NCI-H446 treated with DMSO at 0.1 percent for 48 hours (cell line): ENCODE data around the gene NCOA3.
"Not testable (repeated sequence)": the region's sequence is repeated elsewhere in the genome, so short reads cannot be mapped to it uniquely, and the experiment has no call there.

Experiments
- DNase-seq: peaks from one replicate; lab custom pipeline; 2025; lab: John Stamatoyannopoulos, UW

The NCOA3 gene

DNA sequence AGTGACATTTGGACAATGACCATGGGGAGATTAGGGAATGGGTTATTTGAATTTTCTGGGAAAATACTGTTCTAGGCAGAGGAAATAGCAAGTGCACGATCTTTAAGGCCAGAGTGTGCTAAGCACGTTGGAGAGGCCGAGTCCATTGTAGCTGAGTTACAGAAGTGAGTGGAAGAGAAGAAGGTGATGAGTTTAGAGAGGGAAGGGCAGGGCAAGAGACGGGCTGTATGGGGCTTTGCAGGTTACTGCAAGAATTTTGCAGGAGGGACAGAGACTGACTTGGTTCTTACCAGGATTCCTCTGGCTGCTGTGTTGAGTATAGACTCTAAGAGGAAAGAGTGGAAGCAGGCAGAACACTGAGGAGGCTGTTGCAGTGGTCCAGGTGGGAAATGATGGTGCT is 1.1 kb upstream of the NCOA3 start:
- DNase-seq: no peak

DNA sequence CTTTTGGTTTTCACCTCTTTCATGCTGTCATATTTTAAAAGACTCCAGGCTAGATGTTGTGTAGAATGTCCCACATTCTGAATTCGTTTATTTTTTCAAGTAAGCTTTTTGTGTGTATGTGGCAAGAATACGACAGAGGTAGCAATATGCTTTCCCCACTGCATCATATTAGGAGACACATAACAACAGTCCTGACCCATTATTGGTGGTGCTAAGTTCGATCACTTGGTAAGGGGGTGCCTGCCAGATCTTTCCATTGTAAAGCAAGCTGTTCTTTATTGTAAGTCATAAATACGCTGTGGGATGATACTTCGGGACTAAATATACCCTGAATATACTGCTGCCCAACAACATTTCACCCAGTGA is 588 bp upstream of the NCOA3 start:
- no peak for DNase-seq

DNA sequence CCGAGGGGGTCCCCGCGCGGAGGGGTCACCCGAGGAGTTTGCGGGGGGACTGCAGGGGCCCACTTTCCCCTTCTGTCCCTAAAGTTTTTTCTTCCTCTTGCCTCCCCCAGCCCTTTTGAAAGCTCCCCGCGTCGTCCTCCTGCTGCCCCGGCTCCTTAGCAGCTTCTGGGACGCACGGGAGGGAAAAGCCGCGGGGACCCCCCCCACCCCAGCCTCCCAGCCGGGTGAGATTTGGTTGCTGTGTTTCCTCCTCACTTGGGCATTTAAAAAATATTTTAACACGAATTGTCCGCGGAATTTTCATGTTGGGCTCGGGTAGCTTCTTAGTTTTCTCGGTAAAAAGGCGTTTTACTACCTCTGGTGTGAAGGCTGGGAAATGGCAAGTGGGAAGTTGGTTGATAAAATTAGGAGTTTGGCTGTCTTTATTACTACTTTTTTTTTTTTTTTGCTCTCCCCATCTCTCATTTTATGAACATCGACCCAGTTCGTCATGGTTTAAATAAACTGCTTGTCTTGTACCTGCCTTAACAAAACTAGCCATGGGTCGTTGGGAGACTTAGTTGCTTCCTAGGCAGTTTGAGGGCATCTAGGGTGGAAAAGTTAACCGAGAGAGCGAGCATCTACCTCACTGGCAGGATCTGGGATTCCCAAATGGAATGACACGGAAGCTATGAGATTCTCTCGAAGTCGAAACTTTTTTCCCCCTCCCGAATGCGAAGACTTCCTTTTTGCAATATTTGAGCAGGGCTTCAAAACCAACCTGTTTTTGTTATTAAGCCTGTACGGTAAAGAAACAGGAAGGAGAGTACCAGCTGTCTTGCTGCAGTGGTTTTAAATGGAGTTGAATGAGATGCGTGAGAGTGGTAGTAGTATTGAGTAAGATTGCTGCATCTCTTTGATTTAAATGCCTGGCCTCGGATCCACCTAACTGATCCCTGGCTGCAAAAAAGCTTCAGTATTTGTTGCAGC is 868 bp downstream of the NCOA3 start:
- no peak for DNase-seq

DNA sequence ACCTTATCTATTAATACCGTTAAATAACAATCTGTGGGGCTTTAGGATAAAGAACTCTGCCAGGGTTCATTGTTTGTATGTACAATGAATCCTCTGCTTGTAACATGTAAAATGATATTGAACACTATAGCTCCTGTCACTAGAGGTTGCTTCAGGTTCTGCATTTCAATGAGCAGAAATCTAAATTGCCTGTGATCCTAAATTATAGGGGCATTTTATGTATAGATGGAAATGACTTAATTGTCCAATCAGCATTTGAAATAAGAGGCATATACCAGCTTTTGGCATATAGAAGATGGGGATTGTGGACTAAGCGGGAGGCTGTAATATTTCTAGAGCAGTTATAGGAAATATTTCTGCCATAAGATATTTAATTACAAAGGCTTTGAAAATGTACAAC is 2.0 kb downstream of the NCOA3 start:
- DNase-seq: no peak

DNA sequence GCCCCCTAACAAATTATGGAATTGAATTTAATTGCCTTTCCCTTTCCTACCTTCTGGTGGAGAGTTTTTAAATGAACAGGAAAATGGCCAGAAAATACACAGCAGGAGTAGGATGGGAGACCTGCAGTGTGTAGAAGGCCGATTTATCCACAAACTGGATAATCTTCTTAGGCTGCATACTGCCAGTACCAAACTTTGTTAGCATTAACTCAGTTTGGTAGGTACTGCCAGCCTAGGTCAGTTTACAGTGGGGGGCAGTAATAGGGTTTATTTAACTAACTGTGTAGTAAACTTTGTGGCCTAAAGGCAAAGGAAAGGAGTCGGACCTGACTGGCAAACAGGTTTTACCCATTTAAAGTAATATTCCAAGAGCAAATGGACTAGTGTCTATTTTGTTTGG is 4.6 kb downstream of the NCOA3 start:
- no peak for DNase-seq

DNA sequence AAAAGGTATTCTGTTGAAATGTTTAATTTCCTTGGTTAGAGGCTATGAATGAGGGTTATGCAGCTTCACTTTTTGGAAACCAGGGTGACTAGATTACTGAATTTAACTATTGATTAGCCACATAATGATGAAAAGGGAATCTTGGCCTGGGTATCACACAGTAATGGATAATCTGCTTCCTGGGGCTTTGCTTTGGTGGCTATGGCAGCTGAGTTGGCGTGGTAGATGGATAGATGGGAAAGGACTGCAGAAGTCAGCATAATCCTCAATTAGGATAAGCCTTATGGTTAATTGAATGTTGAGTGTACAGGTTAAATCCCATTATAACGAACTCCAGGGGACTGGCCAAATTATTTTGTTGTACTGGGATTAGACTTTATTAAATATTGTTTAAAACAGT is 5.2 kb downstream of the NCOA3 start:
- no peak for DNase-seq

DNA sequence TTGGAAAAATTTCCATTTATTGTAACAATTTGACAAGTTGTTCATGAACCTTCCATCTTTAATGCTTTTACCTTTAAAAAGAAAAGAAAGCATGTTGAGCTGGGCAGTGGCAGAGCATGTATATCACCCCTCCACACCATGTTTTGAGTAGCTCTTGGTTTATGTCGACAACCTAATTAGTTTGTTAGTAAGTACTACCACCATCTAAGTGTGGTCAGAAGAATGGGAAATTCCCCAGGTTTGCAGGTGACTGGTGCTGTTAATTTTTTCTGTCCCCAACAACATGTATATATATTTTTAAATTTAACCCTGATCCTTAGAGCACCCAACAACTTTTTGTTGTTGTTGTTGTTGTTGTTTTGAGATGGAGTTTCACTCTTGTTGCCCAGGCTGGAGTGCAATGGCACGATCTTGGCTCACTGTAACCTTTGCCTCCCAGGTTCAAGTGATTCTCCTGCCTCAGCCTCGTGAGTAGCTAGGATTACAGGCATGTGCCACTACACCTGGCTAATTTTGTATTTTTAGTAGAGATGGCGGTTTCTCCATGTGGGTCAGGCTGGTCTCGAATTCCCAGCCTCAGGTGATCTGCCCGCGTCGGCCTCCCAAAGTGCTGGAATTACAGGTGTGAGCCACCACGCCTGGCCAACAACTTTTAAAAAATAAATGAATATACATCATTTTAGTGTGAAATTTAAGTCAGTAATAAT is 5.7 kb downstream of the NCOA3 start:
- DNase-seq: not testable (repeated sequence)

DNA sequence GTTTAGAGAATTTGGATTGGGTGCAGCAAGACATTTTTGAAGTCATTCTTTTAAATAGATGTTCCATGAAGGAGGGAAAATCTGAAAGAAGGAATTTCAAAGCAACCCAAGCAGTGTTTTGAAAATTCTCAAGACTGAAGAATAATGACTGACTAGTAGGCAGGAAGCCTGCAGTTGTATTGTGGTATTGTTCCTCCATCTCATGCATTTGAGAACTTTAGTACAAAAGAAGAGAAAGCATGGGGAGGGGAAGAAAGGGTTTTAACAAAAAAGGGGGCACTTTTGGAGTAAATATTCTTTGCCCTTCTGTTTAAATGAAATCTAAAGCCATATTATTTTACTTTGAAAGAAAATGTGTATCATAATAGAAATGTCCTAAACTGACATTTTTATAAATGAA is 6.6 kb downstream of the NCOA3 start:
- no peak for DNase-seq

DNA sequence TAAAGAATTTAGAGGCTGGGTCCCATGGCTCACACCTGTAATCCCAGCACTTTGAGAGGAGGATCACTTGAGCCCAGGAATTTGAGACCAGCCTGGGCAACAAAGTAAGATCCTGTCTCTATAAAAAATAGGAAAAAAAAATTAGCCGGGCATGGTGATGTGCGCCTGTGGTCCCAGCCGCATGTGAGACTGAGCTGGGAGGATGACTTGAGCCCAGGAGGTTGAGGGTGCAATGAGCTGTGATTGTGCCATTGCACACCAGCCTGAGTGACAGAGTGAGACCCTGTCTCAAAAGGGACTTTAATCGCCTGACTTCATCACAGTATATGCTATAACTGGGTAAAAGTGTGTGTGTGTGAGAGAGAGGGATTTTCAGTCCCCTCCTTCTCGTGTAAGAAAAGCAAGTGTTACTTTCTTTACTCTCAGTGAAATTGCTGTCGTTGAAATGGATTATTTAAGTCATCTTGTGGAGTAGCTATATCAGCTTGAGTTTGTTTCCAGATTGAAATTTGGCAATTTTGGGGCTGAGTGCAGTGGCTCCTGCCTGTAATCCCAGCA is 7.5 kb downstream of the NCOA3 start:
- DNase-seq: no peak

DNA sequence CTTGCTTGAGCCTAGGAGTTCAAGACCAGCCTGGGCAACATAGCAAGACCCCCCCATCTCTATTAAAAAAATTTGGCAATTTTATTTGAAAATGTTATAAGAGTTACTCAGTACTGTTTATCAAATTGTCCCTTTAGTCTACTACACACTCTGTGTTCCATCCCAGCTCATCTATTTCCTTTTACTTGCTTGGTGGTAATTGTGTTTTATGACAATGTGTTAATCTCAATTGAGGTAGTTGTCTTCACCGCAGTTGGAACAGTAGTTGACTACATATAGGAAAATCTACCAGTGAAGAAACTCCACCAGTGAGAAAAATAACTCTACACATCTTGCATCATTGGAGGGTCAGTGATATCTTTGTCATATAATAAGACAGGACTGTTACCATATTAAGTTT is 8.0 kb downstream of the NCOA3 start:
- no peak for DNase-seq

DNA sequence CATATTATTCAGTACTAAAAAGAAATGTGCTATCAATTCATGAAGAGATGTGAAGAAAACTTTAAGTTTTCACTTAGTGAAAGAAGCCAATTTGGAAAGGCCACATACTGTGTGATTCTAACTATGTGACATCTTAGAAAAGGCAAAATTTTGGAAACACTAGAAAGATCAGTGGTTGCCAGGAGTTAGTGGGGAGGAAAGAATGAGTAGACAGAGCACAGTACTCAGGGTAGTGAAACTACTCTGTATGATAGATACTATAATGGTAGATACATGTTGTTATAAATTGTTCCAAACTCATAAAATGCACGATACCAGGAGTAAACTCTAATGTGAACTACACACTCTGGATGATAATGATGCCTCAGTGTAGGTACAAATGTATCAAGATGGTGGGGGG is 14.2 kb downstream of the NCOA3 start:
- no peak for DNase-seq

DNA sequence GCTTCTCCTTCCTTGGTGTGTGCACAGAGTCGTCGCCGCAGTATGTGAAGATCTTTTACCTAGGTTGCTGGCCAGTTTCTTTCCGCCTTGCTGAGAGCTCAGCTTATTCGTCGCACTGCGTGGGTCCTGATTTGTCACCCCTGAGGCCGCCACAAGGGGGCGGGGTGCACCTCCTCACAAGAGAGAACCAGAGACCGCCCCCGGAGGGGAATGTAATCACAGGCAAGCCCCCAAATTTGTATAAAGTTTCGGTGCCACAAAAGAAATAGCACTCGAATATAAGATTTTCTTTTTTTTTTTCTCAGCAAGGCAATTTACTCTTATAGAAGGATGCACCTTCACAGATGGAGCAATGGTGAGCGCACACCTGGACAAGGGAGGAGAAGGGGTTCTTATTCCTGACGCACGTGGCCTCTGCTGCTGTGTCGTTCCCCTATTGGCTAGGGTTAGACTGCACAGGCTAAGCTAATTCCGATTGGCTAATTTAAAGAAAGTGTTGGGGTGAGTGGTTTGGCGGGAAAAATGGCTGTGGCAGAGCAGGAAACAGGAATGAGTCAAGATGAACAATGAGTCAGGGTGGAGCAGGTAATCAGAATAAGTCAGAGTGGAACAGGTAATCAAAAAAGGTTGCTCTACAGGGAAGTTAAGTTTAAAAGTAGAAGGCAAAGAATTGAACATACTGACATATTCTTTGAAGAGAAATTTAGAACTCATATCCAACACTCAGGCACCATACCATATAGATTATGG is 19.5 kb downstream of the NCOA3 start:
- no peak for DNase-seq

DNA sequence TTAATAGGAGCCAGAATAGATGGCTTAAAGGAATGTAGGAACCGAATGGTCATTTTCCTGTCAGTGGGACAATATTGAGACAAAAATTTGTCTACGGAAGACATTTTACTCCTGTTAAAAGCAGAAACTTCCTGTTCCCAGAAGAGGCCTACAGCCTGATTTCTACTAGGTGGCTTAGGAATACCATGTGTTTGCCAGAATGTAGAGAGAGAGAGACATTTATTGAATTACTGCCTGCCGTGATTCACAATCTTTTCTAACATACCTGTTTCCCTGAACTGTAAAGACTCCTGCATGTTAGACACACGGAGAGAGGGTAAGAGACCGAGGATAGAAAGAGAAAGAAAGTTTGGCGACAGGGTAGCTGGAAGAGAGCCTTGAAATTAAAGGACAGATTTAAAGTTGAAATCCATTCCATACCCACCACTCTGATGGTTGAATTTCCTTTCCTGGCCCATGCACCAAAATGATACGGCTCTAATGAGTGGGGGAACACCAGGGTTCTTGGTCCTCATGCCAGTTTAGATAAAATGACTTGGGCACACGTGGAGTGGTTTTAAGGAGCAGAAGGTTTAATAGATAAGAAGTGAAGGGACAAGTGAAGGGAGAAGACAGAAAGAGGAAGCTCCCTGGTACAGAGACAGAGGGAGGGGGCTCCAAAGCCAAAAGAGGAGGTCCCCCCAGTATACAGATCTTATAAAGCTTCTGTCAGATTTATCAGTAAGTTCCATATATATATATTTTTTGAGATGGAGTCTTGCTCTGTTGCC is 22.5 kb downstream of the NCOA3 start:
- no peak for DNase-seq

DNA sequence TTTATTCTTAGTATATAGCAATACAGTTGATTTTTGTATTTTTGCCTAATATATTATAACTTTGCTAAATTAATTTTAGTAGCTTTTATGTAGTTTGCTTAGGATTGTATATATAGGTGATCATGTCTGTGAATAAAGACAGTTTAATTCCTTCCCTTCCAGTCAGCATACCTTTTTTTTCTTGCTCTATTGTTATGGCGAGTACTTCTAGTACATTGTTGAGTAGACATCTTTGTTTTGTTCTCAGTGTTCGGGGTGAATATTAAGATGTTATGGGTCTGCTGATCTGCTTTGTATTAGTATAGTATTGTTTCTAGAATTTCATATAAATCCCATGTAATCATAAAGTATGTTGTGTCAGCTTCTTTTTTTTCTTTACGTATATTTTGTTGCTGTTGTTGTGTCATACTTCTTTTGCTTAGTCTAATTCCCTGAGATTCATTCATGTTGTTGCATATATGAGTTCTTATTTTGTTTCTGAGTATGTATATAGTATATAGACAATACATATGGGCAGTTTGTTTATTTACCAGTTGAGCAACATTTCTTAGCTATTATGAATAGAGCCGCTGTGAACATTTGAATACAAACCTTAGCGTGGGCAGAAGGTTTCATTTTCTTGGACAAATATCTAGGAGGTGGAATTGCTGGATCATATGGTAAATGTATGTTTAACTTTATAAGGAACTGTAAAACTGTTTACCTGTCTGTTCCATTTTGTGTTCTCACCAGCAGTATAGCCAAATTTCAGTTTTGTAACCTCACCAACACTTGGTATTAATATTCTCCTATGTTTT is 25.5 kb downstream of the NCOA3 start:
- DNase-seq: no peak

DNA sequence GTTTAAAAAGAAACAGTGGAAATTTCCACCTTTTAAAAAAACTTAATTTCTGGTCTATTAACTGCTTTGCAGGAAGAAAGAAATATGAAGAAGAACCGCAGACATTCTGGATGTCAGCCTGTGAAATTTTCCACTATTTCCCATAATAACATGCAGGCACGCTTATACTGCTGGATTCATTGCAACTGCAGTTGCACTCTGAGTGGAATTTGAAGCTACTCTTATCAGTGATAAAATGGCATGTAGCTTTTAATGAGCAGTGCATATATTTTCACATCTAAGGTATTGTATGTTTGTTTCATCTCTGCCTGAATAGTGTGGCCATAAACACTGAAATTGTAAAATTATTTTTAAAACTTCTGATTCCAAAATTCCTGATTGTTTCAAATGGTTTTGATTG is 28.2 kb downstream of the NCOA3 start:
- DNase-seq: no peak

DNA sequence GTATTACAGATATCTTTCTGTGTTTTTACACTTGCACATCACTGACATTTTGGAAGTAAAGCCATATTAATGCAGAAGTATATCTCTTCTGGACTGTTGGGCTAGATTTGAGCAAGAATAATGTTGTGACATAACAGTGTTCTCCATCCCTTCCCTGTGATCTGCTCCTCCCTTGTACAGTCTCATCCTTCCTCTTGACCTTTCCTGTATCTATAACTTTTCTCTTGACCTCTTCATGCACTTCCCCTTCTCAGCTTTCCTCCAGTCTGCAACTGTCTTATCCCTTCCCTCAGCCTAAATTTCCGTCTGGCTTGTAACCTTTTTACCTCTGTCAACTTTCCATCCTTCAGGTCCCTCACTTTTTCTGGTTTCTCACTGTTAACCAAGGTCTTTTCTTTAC is 29.8 kb downstream of the NCOA3 start:
- no peak for DNase-seq

DNA sequence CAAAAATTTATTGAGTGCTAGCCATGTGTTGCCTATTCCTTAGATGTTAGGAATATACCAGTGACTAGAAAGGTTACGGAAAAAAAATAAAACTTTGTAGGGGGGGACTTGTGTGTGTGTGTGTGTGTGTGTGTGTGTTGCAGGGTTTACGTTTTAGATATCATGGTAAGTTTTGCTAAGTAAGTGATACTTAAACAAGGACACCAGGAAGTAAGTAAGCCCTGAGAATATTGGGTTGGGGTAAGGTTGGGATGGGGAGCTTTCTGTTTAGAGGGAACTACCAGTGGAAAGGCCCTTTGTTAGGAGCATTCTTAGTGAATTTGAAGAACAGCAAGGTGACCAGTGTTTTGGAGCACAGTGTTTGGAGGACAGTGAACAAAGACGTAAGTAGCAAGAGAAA is 30.3 kb downstream of the NCOA3 start:
- DNase-seq: no peak

DNA sequence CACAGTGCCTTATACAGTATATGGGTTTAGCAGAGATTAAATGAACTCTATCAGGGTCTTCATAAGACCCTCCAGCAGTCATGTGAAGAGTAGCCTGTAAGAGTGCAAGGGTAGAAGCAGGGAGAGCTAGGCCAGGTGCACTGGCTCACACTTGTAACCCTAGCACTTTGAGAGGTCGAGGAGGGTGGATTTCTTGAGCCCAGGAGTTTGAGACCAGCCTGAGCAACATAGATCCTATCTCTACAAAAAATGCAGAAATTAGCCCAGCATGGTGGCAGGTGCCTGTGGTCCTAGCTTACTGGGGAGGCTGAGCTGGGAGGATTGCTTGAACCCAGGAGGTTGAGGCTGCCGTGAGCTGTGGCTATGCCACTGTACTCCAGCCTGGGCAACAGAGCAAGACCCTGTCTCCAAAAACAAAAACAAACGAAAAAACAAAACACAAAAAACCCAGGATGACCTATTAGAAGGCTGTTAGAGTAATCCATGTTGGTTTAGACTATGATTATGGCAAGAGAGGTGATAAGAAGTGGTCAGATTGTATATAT is 31.9 kb downstream of the NCOA3 start:
- no peak for DNase-seq

DNA sequence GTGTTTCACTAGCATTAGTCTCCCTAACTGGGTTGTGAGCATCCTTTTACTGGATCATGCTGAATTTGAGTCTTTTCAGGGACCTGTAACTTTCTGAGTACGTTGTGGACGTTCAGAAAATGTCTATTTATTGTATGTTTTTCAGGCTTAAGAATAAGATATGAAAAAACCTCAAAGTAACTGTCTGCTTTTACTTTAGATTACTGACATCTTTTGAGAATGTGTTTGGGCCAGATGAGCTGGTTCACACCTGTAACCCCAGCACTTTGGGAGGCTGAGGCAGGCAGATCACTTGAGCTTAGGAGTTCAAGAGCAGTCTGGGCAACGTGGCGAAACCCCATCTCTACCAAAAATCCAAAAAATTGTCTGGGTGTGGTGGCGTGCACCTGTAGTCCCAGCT is 32.7 kb downstream of the NCOA3 start:
- DNase-seq: no peak

DNA sequence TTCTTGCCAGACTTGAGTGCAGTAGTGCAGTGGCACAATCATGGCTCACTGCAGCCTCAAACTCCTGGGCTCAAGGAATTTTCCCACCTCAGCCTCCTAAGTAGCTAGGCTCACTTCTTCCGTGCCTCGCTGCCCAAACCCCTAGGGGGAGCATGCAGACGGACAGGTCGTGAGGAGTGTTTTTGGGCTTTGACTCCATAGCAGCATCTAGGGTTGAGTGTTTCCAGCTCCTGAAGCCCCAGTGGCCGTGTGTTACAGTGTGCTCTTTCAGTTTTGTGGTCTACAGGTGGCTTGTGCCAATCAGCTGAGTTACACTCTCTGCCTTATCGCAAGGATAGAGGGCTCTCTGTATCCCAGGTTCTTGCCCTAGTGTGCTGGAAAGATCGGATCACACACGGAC is 33.4 kb downstream of the NCOA3 start:
- DNase-seq: no peak

DNA sequence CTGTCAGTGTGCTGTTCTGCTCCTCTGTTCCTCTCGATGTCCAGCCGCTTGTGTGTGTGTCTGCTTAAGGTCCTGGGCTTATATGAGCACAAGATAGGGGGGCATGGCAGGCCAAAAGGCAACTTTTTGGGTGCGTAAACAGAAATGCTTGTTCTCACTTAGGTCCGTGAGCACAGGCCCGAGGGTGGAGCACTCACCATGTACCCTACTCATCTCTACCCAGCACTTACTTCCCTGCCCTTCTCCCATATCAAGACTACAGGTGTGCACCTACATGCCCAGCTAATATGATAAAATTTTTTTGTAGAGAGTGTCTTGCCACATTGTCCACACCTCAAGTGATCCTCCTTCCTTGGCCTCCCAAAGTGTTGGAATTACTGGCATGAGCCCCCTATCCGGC is 34.3 kb downstream of the NCOA3 start:
- no peak for DNase-seq
